ENCODE measurements around the gene SS18.

DNA sequence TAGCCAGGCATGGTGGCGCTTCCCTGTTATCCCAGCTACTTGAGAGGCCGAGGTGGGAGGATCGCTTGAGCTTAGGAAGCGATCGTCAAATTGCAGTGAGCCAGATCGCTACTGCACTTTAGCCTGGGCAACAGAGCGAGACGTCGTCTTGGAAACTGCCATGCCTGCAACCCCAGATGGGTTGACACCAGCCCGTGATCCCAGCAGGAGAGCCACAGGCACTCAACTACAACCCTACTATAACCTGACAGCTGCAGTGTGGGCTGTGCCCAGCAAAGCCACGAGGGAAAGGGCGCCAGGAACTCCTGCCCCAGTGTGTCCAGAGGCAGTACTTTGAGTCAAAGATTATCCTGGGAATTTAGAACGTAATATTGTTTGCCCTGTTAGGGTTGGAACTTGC is 85.6 kb downstream of the SS18 start:
- no peak for TF ChIP-seq POLR2AphosphoS5 (IDR thresholded peaks at IDR 0.05)
- TF ChIP-seq, protein P1, sequence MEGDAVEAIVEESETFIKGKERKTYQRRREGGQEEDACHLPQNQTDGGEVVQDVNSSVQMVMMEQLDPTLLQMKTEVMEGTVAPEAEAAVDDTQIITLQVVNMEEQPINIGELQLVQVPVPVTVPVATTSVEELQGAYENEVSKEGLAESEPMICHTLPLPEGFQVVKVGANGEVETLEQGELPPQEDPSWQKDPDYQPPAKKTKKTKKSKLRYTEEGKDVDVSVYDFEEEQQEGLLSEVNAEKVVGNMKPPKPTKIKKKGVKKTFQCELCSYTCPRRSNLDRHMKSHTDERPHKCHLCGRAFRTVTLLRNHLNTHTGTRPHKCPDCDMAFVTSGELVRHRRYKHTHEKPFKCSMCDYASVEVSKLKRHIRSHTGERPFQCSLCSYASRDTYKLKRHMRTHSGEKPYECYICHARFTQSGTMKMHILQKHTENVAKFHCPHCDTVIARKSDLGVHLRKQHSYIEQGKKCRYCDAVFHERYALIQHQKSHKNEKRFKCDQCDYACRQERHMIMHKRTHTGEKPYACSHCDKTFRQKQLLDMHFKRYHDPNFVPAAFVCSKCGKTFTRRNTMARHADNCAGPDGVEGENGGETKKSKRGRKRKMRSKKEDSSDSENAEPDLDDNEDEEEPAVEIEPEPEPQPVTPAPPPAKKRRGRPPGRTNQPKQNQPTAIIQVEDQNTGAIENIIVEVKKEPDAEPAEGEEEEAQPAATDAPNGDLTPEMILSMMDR (IDR thresholded peaks at IDR 0.05), result no peak
